ENCODE measurements around the gene RHOU.
"Not testable (repeated sequence)": the region's sequence is repeated elsewhere in the genome, so short reads cannot be mapped to it uniquely, and the experiment has no call there.

RHOU gene

GRCh38 chr1:228760979-228761378, 25.7 kb downstream of the RHOU start:
- no peak for DNase-seq (ENCODE audit: low spot score)

GRCh38 chr1:228763561-228763960, 28.3 kb downstream of the RHOU start:
- DNase-seq (ENCODE audit: low spot score): no peak

GRCh38 chr1:228765168-228765946, 30.1 kb downstream of the RHOU start:
- DNase-seq (ENCODE audit: low spot score): no peak

GRCh38 chr1:228766788-228767187, 31.5 kb downstream of the RHOU start:
- no peak for DNase-seq (ENCODE audit: low spot score)

GRCh38 chr1:228767636-228768354, 32.5 kb downstream of the RHOU start:
- no peak for DNase-seq (ENCODE audit: low spot score)

GRCh38 chr1:228768355-228769000, 33.2 kb downstream of the RHOU start:
- DNase-seq (ENCODE audit: low spot score): no peak

- no peak for DNase-seq (ENCODE audit: low spot score)
Observed at GRCh38 chr1:228770779-228771223, 35.5 kb downstream of the RHOU start.

GRCh38 chr1:228772516-228773212, 37.4 kb downstream of the RHOU start:
- DNase-seq (ENCODE audit: low spot score): no peak

- DNase-seq (ENCODE audit: low spot score): not testable (repeated sequence)
Observed at GRCh38 chr1:228775946-228776345, 40.7 kb downstream of the RHOU start.

- DNase-seq (ENCODE audit: low spot score): no peak
Observed at GRCh38 chr1:228776449-228776848, 41.2 kb downstream of the RHOU start.

GRCh38 chr1:228777236-228777635, 42.0 kb downstream of the RHOU start:
- no peak for DNase-seq (ENCODE audit: low spot score)

GRCh38 chr1:228778026-228778425, 42.7 kb downstream of the RHOU start:
- DNase-seq (ENCODE audit: low spot score): no peak

GRCh38 chr1:228778466-228778865, 43.2 kb downstream of the RHOU start:
- no peak for DNase-seq (ENCODE audit: low spot score)

GRCh38 chr1:228778961-228779360, 43.7 kb downstream of the RHOU start:
- no peak for DNase-seq (ENCODE audit: low spot score)

- no peak for DNase-seq (ENCODE audit: low spot score)
Observed at GRCh38 chr1:228781161-228781808, 46.0 kb downstream of the RHOU start.

GRCh38 chr1:228781809-228782661, 46.8 kb downstream of the RHOU start:
- no peak for DNase-seq (ENCODE audit: low spot score)

GRCh38 chr1:228782662-228783417, 47.6 kb downstream of the RHOU start:
- DNase-seq (ENCODE audit: low spot score): no peak

GRCh38 chr1:228783418-228784040, 48.2 kb downstream of the RHOU start:
- DNase-seq (ENCODE audit: low spot score): no peak

GRCh38 chr1:228784181-228784580, 48.9 kb downstream of the RHOU start:
- no peak for DNase-seq (ENCODE audit: low spot score)

Measured in left forelimb (tissue), 1 donor.